Measurements from ENCODE around the gene NSFL1C. TPM values are rescaled to one million over a fixed set of nuclear protein-coding genes. Genes with fewer than 3 reads are reported as not detected.

Gene NSFL1C
- total and polyA plus RNA-seq, 9 of the 15 experiments (the other 6 are each of a cell fraction or from before 2014, with no cell fraction given), result 20.8 to 119 (median 47.0) TPM

GRCh38 chr20:1392693-1393506 is 73.7 kb downstream of the NSFL1C start, which contains the start of gene FKBP1A (continued):
- peak; percentile 85 for TF ChIP-seq E2F8 (IDR thresholded peaks at IDR 0.05; ENCODE audit: low read depth, partially characterized antibody)
- no peak for TF ChIP-seq HNRNPL (IDR thresholded peaks at IDR 0.05; ENCODE audit: low read depth, low read length)
- TF ChIP-seq ARNT (IDR thresholded peaks at IDR 0.05), result no peak
- no peak for TF ChIP-seq ZNF77 (CRISPR knock-in tag; IDR thresholded peaks at IDR 0.05)
- no peak for TF ChIP-seq CHAMP1 (IDR thresholded peaks at IDR 0.05)
- TF ChIP-seq TOE1 (IDR thresholded peaks at IDR 0.05; ENCODE audit: borderline replicate concordance), result no peak
- no peak for TF ChIP-seq TOE1 (CRISPR knock-in tag; IDR thresholded peaks at IDR 0.05; ENCODE audit: borderline replicate concordance, low read depth)
- TF ChIP-seq ZNF311 (CRISPR knock-in tag; IDR thresholded peaks at IDR 0.05), result no peak
- TF ChIP-seq MITF (IDR thresholded peaks at IDR 0.05), result no peak
- TF ChIP-seq ZNF212 (CRISPR knock-in tag; IDR thresholded peaks at IDR 0.05), result no peak
- no peak for TF ChIP-seq ZNF318 (IDR thresholded peaks at IDR 0.05; ENCODE audit: borderline replicate concordance in 1 of 2, low read depth in 1 of 2)
